Suppressor macrophage treated with lipopolysaccharide for 1 hour (primary cell): ENCODE results near the gene TEX9.
"Not testable (repeated sequence)": the region's sequence is repeated elsewhere in the genome, so short reads cannot be mapped to it uniquely, and the experiment has no call there.

Experiments
- DNase-seq, 3 donors: peaks; one replicate each; pipeline ENCODE4 v3.0.0-alpha.2; 2020 to 2022

TEX9 gene

GRCh38 chr15:56367156-56367555 lies 1.9 kb downstream of the TEX9 start:
- DNase-seq, result no peak

GRCh38 chr15:56369234-56369633 lies 4.0 kb downstream of the TEX9 start:
- no peak for DNase-seq

- DNase-seq, result no peak
Observed at GRCh38 chr15:56371495-56372147, 6.4 kb downstream of the TEX9 start.

- not testable (repeated sequence) for DNase-seq
Observed at GRCh38 chr15:56374693-56375092, 9.5 kb downstream of the TEX9 start.

GRCh38 chr15:56377822-56378221 lies 12.6 kb downstream of the TEX9 start:
- DNase-seq, result not testable (repeated sequence)

GRCh38 chr15:56383010-56383409 lies 17.8 kb downstream of the TEX9 start:
- DNase-seq, result no peak

- no peak for DNase-seq
Observed at GRCh38 chr15:56385908-56386307, 20.7 kb downstream of the TEX9 start.

GRCh38 chr15:56390739-56391267 lies 25.6 kb downstream of the TEX9 start:
- DNase-seq, result no peak

GRCh38 chr15:56393277-56393676 lies 28.1 kb downstream of the TEX9 start:
- no peak for DNase-seq

GRCh38 chr15:56394909-56395308 lies 29.7 kb downstream of the TEX9 start:
- no peak for DNase-seq

- DNase-seq, result not testable (repeated sequence)
Observed at GRCh38 chr15:56397325-56397724, 32.1 kb downstream of the TEX9 start.

GRCh38 chr15:56399209-56399608 lies 34.0 kb downstream of the TEX9 start:
- DNase-seq, result not testable (repeated sequence)

- DNase-seq, result no peak
Observed at GRCh38 chr15:56410721-56411120, 45.5 kb downstream of the TEX9 start.

- no peak for DNase-seq
Observed at GRCh38 chr15:56411122-56411749, 46.0 kb downstream of the TEX9 start.

- not testable (repeated sequence) for DNase-seq
Observed at GRCh38 chr15:56413114-56413733, 48.0 kb downstream of the TEX9 start.

- no peak for DNase-seq
Observed at GRCh38 chr15:56425276-56425675, 60.0 kb downstream of the TEX9 start.

GRCh38 chr15:56425976-56426375 lies 60.8 kb downstream of the TEX9 start:
- no peak for DNase-seq

- peak; percentile 23 to 66 (median 53) for DNase-seq
Observed at GRCh38 chr15:56428821-56429458, 63.7 kb downstream of the TEX9 start.

GRCh38 chr15:56432304-56432703 lies 67.1 kb downstream of the TEX9 start:
- DNase-seq, result no peak

- DNase-seq, result no peak
Observed at GRCh38 chr15:56440214-56440770, 75.1 kb downstream of the TEX9 start.

- no peak for DNase-seq
Observed at GRCh38 chr15:56442354-56442753, 77.1 kb downstream of the TEX9 start.

GRCh38 chr15:56445746-56446145 lies 80.5 kb downstream of the TEX9 start:
- DNase-seq, result no peak

- no peak for DNase-seq
Observed at GRCh38 chr15:56454836-56455235, 89.6 kb downstream of the TEX9 start.
